Measurements from ENCODE around the gene PTP4A1. TPM values are rescaled to one million over a fixed set of nuclear protein-coding genes. Genes with fewer than 3 reads are reported as not detected.

The PTP4A1 gene
- total and polyA plus RNA-seq, 2 of the 4 experiments (the other 2 are of a cell fraction), result 31.2 to 53.1 TPM

DNA sequence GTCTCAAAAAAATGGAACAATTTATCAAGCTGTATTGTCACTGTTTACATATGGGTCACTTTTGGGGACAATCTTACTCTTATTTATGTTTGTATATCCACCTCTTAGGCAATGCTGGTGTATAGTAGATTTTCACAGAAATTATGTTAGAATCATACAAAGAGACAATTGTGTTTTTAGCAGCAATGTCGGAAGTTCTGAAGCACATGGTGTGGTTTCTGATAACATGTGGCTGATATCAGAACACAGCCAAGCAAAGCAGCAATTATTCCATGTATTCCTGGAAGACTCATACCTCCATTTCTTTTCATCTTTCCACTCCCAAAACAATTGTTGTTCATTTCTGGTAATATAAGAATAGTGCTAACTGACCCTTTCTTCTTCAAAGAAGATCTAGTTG lies 17.5 kb upstream of the PTP4A1 start:
- Histone ChIP-seq H2BK5ac (ENCODE audit: low read depth, low read length, poor library complexity, severe bottlenecking) (no peak overlapping the region), H3K9ac (ENCODE audit: low read depth, low read length) (no peak overlapping the region), H4K20me1 (ENCODE audit: insufficient read depth, low read length) (no peaks in the 10 kb centered on the region), H2AK9ac (replicated peaks; ENCODE audit: low read depth, low read length, poor library complexity) (no peak overlapping the region), H3K4me3 (ENCODE audit: insufficient read depth, low read depth, low read length) (no peak overlapping the region), H2BK15ac (ENCODE audit: low read depth, low read length) (no peak overlapping the region), H3K9me1 (ENCODE audit: insufficient read depth, low read length) (no peaks in the 10 kb centered on the region), H2BK20ac (ENCODE audit: low read depth, low read length) (no peak overlapping the region), H2BK120ac (ENCODE audit: low read depth, low read length) (no peak overlapping the region), H3K79me1 (ENCODE audit: low read depth in 1 of 2, low read length in 2 of 2) (no peaks in the 10 kb centered on the region), H3K27ac (ENCODE audit: insufficient read depth, low read length) (no peak overlapping the region), H4K91ac (ENCODE audit: insufficient read depth, low read depth, low read length) (no peak overlapping the region), H3K4me2 (ENCODE audit: low read depth, low read length) (no peak overlapping the region), H2AFZ (replicated peaks; ENCODE audit: low read length, poor library complexity) (no peak overlapping the region), H3K4ac (ENCODE audit: low read depth, low read length) (no peak overlapping the region), H3K36me3 (ENCODE audit: control insufficient read depth, insufficient read depth, low read length) (no peaks in the 10 kb centered on the region), H3K18ac (ENCODE audit: low read depth, low read length) (no peak overlapping the region), H3K56ac (ENCODE audit: extremely low read depth, insufficient read depth, low read length) (no peak overlapping the region), H4K5ac (ENCODE audit: low read depth, low read length) (no peak overlapping the region), H3K9me3 (ENCODE audit: control insufficient read depth, insufficient read depth, low read length) (no peaks in the 10 kb centered on the region), H3K4me1 (ENCODE audit: control insufficient read depth, insufficient read depth, low read length) (no peaks in the 10 kb centered on the region), H4K8ac (ENCODE audit: low read depth in 2 of 2, low read length in 2 of 2) (no peak overlapping the region), H3K23ac (ENCODE audit: low read depth, low read length) (no peak overlapping the region), H3K14ac (replicated peaks; ENCODE audit: low read depth, low read length) (no peak overlapping the region), H2AK5ac (ENCODE audit: low read depth, low read length) (no peak overlapping the region), H3K27me3 (ENCODE audit: control insufficient read depth, insufficient read depth, low read length) (no peaks in the 10 kb centered on the region)
- intact Hi-C loops (cut with micrococcal nuclease), result no loop called here
- WGBS, 2 experiments (ENCODE audit: extremely low coverage in 2 of 2, insufficient read length in 1 of 2), result no CpG with 5 or more reads among the region's 1 CpG
- in situ Hi-C loops (cut with MboI; ENCODE audit: low sequenced_read_pairs), result loop anchor here (25.0 kb wide), 1 partner anchor 192 kb away; no protein-coding TSS in a partner anchor
- POLR2A ChIA-PET (ENCODE audit: unreplicated experiment), result no interaction called here
- TF ChIP-seq MXI1 (IDR thresholded peaks at IDR 0.05; ENCODE audit: borderline replicate concordance, low read depth, low read length) (no peak), CHD1 (IDR thresholded peaks at IDR 0.05; ENCODE audit: low read depth, low read length) (no peak), CEBPB (IDR thresholded peaks at IDR 0.05; ENCODE audit: low read depth, low read length) (no peak), RAD21 (IDR thresholded peaks at IDR 0.05; ENCODE audit: low read length) (no peak), FOS (IDR thresholded peaks at IDR 0.05; ENCODE audit: low read depth, low read length) (no peak), MAZ (IDR thresholded peaks at IDR 0.05; ENCODE audit: borderline replicate concordance, low read depth, low read length) (no peak), MAFK (IDR thresholded peaks at IDR 0.05; ENCODE audit: low read depth, low read length) (no peak), RCOR1 (IDR thresholded peaks at IDR 0.05; ENCODE audit: insufficient replicate concordance, low read length) (no peak), POLR2A (IDR thresholded peaks at IDR 0.05; ENCODE audit: low read depth, low read length) (no peak), BHLHE40 (IDR thresholded peaks at IDR 0.05; ENCODE audit: low read depth, low read length) (no peak)
- TF ChIP-seq, protein P1, sequence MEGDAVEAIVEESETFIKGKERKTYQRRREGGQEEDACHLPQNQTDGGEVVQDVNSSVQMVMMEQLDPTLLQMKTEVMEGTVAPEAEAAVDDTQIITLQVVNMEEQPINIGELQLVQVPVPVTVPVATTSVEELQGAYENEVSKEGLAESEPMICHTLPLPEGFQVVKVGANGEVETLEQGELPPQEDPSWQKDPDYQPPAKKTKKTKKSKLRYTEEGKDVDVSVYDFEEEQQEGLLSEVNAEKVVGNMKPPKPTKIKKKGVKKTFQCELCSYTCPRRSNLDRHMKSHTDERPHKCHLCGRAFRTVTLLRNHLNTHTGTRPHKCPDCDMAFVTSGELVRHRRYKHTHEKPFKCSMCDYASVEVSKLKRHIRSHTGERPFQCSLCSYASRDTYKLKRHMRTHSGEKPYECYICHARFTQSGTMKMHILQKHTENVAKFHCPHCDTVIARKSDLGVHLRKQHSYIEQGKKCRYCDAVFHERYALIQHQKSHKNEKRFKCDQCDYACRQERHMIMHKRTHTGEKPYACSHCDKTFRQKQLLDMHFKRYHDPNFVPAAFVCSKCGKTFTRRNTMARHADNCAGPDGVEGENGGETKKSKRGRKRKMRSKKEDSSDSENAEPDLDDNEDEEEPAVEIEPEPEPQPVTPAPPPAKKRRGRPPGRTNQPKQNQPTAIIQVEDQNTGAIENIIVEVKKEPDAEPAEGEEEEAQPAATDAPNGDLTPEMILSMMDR (conservative IDR thresholded peaks at IDR 0.05; ENCODE audit: low read depth, low read length), result no peak
- TF ChIP-seq, protein P2, sequence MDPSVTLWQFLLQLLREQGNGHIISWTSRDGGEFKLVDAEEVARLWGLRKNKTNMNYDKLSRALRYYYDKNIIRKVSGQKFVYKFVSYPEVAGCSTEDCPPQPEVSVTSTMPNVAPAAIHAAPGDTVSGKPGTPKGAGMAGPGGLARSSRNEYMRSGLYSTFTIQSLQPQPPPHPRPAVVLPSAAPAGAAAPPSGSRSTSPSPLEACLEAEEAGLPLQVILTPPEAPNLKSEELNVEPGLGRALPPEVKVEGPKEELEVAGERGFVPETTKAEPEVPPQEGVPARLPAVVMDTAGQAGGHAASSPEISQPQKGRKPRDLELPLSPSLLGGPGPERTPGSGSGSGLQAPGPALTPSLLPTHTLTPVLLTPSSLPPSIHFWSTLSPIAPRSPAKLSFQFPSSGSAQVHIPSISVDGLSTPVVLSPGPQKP (IDR thresholded peaks at IDR 0.05; ENCODE audit: borderline replicate concordance, low read depth, low read length), result no peak
- TF ChIP-seq, protein P3, sequence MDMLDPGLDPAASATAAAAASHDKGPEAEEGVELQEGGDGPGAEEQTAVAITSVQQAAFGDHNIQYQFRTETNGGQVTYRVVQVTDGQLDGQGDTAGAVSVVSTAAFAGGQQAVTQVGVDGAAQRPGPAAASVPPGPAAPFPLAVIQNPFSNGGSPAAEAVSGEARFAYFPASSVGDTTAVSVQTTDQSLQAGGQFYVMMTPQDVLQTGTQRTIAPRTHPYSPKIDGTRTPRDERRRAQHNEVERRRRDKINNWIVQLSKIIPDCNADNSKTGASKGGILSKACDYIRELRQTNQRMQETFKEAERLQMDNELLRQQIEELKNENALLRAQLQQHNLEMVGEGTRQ (IDR thresholded peaks at IDR 0.05; ENCODE audit: low read depth, low read length), result no peak
- dilution Hi-C loops (cut with HindIII; ENCODE audit: low sequenced_read_pairs, unreplicated experiment), result no loop called here
- no TSS peak for BruUV-seq (replicated peaks)
- no peak for ATAC-seq (ENCODE audit: low read depth)
- DNase-seq, result no peak
- CTCF ChIA-PET, result no interaction called here
